ENCODE results near the gene NET1.

The NET1 gene

GRCh38 chr10:5445006-5445405, 32.6 kb downstream of the NET1 start:
- DNase-seq, result no peak

GRCh38 chr10:5446390-5446926, 34.1 kb downstream of the NET1 start:
- peak; percentile 88 for DNase-seq

- DNase-seq, result no peak
Measured at GRCh38 chr10:5447056-5447455, 34.7 kb downstream of the NET1 start.

GRCh38 chr10:5447611-5448071, 35.3 kb downstream of the NET1 start:
- no peak for DNase-seq

GRCh38 chr10:5448333-5449001, 36.1 kb downstream of the NET1 start:
- no peak for DNase-seq

- DNase-seq, result no peak
Measured at GRCh38 chr10:5449227-5449626, 36.9 kb downstream of the NET1 start.

GRCh38 chr10:5449823-5450222, 37.5 kb downstream of the NET1 start:
- DNase-seq, result peak; percentile 71

GRCh38 chr10:5450605-5451384, 38.4 kb downstream of the NET1 start:
- no peak for DNase-seq

GRCh38 chr10:5453749-5454489, 41.6 kb downstream of the NET1 start:
- DNase-seq, result no peak

GRCh38 chr10:5456563-5456962, 44.2 kb downstream of the NET1 start:
- no peak for DNase-seq

GRCh38 chr10:5457741-5458140, 45.4 kb downstream of the NET1 start:
- DNase-seq, result no peak

GRCh38 chr10:5458425-5458824, 46.1 kb downstream of the NET1 start:
- DNase-seq, result no peak

GRCh38 chr10:5458949-5459747, 46.8 kb downstream of the NET1 start:
- no peak for DNase-seq

GRCh38 chr10:5460468-5461202, 48.3 kb downstream of the NET1 start:
- DNase-seq, result no peak

GRCh38 chr10:5461203-5461588, 48.8 kb downstream of the NET1 start:
- no peak for DNase-seq

- DNase-seq, result no peak
Measured at GRCh38 chr10:5461914-5462840, 49.8 kb downstream of the NET1 start.

- no peak for DNase-seq
Measured at GRCh38 chr10:5462841-5463293, 50.5 kb downstream of the NET1 start.

- DNase-seq, result no peak
Measured at GRCh38 chr10:5464546-5464945, 52.2 kb downstream of the NET1 start.

GRCh38 chr10:5465976-5466450, 53.7 kb downstream of the NET1 start:
- no peak for DNase-seq

GRCh38 chr10:5466451-5467206, 54.3 kb downstream of the NET1 start:
- DNase-seq, result no peak

All from amniotic stem cell (primary cell).